NCI-H345 (cell line): ENCODE results near the gene UGT1A4.

ENCODE experiments used
- DNase-seq: peaks from one replicate; lab custom pipeline; 2025; lab: John Stamatoyannopoulos, UW

Gene UGT1A4

DNA sequence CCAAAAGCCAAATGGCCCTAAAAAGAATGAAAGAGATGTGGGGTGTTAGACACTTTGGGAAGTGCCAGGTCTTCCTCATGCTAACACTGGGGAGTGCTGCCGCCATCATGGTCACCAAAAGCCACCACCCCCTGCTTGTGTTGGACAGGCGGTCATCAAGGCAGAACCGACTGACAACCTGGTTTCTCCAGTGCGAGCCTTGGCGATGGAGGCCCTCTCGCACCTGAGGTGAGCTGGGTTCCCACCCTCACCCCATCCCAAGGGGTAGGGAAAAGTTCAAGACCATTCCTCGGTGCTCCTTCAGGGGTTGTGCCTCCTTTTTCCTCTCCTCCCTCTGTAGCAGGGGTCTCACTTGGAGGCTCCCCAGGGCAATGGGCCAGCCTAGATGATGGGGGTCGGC, 93.2 kb downstream of the UGT1A4 start:
- no peak for DNase-seq

DNA sequence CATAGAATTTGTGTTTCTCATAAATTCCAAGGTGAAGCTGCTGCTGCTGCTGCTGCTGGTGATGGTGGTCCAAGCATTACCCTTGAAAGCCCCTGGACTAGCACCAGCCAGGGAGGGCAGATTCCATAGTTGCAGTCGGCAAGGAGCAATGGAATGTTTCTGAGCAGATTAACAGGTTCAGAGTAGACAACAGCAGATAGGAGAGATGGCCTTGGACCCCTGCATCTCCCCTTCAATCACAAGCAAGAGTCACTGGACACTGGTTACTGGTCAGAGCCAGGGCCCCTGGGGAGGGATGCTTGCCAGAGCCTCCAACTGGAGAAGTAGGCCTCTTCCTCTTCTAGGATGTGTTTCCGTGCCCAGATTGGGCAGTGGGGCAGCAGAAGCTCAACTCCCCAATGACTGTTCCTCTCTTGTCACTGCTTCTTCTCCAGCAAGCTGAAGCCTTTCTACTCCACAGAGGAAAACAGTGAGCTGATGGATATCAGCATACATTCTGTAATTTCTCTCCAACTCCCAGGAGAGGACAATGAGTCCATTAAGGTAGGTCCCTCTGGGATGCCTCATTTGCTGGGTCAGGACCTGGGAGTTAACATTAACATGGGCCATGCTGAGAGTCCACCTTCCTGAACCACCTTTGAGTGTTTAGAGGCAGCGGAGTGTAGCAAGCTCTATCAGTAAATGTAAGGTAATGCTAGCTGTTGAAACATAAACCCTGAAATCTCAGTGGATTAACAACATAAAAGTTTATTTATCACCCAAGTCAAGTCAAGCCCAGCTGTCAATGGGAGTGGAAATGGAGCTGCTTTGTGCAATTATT, 94.9 kb downstream of the UGT1A4 start:
- no peak for DNase-seq

DNA sequence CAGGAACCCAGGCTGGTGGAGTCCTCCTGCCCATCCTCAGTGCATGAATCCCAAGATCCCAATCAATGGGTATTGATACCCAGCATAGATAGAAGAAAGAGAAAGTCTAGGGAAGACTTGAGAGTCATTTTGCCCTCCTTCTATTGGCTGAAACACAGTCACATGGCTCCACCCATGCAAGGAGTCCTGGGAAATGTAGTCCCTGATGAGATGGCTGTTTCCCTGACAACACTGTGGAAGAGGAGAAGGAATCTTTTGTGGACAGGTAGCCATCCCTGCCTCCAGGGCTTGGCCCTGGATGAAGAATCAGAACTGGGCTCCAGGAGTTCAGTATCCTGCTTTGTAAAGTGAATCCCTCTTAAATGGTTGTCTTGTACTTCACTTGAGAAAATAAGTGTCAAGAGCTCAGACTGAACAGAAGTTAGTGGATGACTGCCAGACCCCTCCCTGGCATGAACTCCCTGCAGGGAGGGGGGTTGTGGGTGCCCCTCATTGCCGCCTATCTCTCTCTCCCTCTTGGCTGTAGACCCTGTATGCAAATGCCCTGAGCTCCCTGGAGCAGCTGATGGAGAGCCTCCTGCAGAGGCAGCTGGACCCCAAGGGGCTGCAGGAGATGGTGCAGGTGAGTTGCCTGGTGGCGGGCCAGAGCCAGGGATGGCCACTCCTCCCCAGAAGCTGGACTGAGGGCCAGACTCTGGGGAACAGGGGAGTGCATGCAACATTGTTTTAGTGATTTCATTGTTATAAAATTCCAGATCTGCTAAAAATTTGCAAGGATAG, 95.7 kb downstream of the UGT1A4 start:
- DNase-seq, result no peak

DNA sequence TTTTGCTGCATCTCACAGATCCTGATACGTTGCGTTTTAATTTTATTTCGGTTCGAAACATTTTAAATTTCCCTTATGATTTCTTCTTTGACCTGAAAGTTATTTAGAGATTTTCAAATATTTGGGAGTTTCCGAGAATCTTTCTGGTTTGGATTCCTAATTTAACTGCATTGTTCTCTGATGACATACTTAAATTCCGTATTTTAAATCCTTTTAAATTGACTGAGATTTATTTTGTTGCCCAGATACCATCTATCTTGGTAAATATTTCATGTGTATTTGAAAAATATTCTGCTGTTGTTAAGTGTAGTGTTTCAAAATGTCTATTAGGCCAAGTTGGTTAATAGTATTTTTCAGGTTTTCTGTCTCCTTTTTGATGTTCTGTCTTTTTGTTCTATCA, 97.3 kb downstream of the UGT1A4 start:
- DNase-seq, result no peak

DNA sequence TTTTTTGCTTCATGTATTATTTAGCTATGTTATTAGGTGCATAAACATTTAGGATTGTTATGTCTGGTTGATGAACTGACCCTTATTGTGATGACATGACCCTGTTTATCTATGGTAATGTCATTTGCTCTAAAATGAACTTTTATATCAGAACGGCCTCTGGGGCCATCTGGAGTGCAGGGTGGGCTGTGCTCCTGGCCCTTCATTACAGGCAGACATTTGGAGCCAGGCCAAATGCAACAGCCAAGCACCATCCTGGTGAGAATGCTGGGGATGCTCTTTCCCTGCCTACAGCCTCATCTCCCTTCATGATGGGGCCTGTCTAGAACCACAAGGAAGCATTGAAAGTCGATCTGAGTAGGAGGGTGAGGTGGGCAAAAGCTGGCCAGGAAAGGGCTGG, 97.8 kb downstream of the UGT1A4 start:
- DNase-seq, result peak; percentile 42

- no peak for DNase-seq
Measured at GRCh38 chr2:233816771-233817170, 98.2 kb downstream of the UGT1A4 start.

GRCh38 chr2:233817361-233817911, 98.9 kb downstream of the UGT1A4 start:
- DNase-seq, result no peak

DNA sequence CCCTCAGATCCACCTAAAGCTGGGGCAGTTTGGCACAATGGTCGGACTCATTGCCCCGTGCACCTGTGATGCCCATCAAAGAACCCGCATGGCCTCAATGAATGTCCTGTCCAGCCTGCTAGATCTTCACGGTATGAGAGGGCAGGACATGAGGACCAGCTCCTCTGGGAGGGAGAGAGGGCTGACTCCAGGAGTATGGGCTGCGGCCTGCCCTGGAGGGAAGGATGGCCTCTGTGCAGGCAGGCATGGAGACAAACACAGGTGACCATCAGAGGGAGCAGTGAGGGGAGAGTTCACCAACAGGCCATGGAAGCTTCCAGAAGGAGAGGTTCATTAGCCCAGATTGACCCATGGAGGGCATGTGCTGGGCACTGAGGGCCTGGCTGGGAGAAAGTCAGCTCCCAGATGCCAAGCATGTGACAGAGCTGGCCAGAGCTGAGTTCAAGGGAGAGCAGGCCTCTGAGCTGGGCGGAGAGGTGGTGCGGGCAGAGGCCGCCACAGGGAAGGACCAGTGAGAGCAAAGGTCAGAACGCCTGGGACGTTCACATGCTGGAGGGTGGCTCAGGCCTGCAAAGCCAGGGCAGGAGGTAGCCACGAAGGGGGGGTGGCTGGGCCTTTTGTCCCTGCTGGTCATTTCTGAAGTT, 99.6 kb downstream of the UGT1A4 start:
- no peak for DNase-seq

DNA sequence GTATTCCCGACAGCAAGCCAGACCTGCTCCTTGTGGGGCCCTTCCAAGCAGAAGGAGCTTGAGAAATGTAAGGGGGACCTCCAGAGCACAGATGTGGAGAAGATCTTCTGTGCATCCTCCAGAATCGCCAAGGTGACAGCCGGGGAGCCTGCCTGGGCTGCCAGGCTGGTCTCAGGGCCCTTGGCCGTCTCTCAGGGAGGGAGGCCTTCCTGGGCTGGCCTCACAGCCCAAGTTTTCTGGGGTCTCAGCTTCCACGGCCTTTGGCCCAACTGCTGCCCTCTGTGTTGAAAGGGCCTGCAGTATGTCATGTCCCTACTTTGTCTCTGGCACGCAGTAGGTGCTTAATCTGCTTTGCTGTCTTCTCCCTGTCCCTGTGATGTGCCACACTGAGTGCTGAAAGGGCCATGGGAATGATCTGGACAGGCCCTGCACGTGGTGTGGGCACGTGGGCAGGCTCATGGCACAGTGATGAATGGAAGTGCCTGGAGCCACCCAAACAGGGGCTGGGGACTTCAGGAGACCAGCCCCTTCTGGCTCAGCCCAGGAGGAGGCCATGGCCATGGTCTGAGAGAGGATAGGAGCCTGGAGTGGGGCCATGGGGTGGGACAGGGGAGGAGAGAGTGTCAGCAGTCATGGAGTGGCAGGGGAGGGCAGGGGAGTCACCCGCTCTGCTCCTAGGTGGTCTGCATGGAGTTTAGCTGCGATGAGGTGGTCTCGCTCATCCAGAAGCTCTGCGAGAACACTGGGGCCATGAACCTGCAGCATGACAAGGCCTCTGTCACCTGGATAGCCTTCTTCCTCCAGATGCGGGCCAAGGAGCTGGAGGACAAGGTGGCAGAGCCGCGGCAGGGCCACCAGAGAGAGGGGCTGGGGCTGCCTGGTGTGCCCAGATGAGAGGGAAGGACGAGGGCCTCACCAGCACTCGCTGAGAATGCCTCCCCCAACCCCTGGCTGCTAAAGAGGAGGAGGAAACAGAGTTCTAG, 100.4 kb downstream of the UGT1A4 start:
- DNase-seq, result no peak

DNA sequence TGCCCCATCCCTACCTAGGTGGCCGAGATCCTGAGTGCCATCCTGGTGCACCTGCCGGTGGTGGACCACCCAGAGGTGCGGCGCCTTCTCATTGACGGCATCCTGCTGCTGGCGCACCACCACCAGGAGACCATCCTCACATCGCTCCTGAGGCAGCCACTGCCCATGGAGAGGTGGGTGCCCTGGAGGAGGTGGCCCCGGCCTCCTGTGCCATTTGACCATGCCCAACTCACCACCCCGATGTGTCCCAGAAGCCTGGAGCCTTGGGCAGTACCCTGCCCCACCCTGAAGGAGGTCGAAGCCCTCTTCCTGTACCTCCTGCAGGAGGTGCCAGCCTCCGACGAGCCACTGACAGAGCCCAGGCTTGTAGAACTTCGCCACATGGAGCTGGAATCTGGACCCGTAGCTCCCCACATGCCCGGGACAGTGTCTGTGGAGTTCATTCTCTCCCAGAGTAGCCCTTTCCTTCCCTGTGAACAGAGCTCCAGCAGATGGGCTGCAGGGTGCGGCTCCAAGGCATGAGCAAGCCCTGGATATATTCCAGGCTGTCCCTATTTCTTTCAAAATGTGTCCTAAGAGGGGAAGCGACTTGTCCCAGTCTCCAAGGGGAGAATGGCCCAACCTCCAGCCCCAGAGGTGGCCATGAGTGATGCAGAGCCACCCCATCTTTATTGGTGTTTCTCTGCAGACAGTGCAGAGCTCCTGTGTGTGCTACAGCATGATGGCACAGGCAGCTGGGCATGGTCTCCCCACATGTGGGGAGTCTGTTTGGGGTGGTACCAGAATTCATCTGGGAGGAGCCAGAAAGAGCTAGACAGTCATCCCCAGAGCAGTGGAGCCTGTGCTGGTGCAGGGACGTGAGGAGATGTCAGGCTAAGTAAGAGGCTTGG, 101.6 kb downstream of the UGT1A4 start:
- DNase-seq, result no peak

GRCh38 chr2:233820774-233821105, 102.2 kb downstream of the UGT1A4 start:
- DNase-seq, result no peak

DNA sequence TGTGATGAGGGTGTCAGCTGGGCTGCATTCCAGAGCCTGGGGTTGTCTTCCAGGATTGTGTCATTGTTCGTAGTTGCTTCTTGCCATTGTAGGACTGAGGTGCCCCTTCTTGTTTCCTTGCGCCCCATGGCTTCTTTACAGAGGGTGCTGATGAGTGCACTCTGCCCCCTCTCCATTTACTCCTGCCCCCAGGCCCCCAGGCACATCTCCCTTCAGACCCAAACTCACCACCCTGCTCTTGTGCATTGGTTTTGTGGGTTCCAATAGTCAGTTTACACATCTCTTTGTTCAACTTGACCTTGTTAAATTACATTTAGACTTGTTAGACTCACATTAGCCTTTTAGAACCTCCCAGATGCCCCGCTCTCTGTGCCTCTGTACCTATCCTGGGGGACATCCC, 102.7 kb downstream of the UGT1A4 start:
- no peak for DNase-seq

DNA sequence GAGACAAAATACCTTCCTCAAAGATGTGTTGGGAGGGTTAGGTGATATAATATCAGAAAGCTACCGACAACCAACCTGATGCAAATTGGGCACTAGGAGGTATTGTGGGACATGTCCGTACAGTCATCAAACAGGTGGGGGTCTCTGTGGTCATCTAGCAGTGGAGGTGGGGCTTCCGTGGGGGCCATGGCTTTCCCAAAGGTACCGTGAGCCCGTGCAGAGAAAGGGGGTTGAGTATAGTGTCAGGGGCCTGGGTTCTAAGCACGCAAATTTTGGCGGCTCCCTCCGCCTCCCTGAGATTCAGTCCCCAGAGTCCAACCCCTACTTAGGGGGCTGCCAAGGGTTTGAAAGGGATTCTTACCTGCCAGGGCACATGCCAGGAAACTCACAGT, 103.2 kb downstream of the UGT1A4 start:
- no peak for DNase-seq

DNA sequence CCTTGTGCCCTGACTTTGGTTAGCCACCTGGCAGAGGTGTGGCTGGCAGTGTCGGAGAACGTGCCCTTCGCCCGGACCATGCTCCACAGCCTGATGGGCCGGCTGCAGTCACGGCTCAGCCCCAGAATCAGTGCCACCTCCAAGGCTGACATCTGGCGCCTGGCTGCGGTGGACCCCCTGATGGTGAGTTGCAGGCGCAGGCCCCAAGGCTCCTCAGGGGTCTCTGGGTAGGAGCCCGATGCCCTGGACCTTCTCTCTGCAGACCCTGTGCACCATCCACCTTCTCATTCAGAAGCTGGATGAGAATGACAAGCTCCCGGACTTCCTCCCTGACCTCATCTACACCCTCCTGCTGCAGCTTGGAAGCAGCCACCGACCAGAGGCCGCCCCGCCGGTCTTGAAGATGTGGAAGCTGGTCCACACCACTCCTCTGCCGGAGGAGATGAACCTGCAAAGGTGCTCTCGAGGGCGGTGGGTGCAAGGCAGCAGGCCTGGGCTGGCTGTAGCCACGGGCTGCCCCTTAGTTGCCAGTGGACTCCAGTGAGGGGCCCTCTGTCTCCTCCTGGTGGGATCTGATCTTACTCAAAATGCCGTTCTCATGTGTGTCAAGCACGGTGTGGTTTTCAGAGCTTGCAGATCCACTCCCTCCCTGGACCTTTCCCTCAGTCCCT, 103.7 kb downstream of the UGT1A4 start:
- DNase-seq, result no peak
